GM10847 (cell line): ENCODE measurements around the gene DPEP2NB.

Source experiments
- POLR2A ChIP-seq: IDR thresholded peaks from 2 replicates; pipeline ENCODE4 v1.6.1; 2011; ENCODE audit not compliant: insufficient read length; ENCODE audit errors: extremely low read depth

Gene DPEP2NB

GRCh38 chr16:68015681-68016080, at the start of gene DPEP2NB:
DPEP2NB (minus strand) TSS chr16:68015911; CDS start chr16:68015770, 141 bp downstream.
- TF ChIP-seq POLR2A: no peak

GRCh38 chr16:68064791-68065365, 49.2 kb upstream of the DPEP2NB start:
- no peak for TF ChIP-seq POLR2A

GRCh38 chr16:68062910-68063393, 47.2 kb upstream of the DPEP2NB start:
- no peak for TF ChIP-seq POLR2A

GRCh38 chr16:68061396-68061795, 45.7 kb upstream of the DPEP2NB start:
- no peak for TF ChIP-seq POLR2A

- TF ChIP-seq POLR2A: no peak
Measured at GRCh38 chr16:68059804-68060203, 44.1 kb upstream of the DPEP2NB start.

GRCh38 chr16:68055395-68055794, 39.7 kb upstream of the DPEP2NB start:
- no peak for TF ChIP-seq POLR2A

GRCh38 chr16:68049449-68049848, 33.7 kb upstream of the DPEP2NB start:
- no peak for TF ChIP-seq POLR2A

- no peak for TF ChIP-seq POLR2A
Measured at GRCh38 chr16:68047987-68048386, 32.3 kb upstream of the DPEP2NB start.

GRCh38 chr16:68046106-68046505, 30.4 kb upstream of the DPEP2NB start:
- no peak for TF ChIP-seq POLR2A

- TF ChIP-seq POLR2A: no peak
Measured at GRCh38 chr16:68041783-68042182, 26.1 kb upstream of the DPEP2NB start.

- no peak for TF ChIP-seq POLR2A
Measured at GRCh38 chr16:68040506-68041288, 25.0 kb upstream of the DPEP2NB start.

- TF ChIP-seq POLR2A: no peak
Measured at GRCh38 chr16:68037841-68038597, 22.3 kb upstream of the DPEP2NB start.

GRCh38 chr16:68035227-68035626, 19.5 kb upstream of the DPEP2NB start:
- no peak for TF ChIP-seq POLR2A

- no peak for TF ChIP-seq POLR2A
Measured at GRCh38 chr16:68033101-68033500, 17.4 kb upstream of the DPEP2NB start.

GRCh38 chr16:68031951-68032350, 16.2 kb upstream of the DPEP2NB start:
- no peak for TF ChIP-seq POLR2A

- TF ChIP-seq POLR2A: no peak
Measured at GRCh38 chr16:68028996-68029395, 13.3 kb upstream of the DPEP2NB start.

- TF ChIP-seq POLR2A: peak; percentile 77
Measured at GRCh38 chr16:68022728-68023537, 7.2 kb upstream of the DPEP2NB start, which contains the start of the genes DDX28 and DUS2. DDX28 (minus strand) TSS chr16:68023232; CDS start chr16:68023202, 30 bp downstream. DUS2 (plus strand) TSS chr16:68023284; CDS start chr16:68038024, 14,740 bp downstream.
